SK-N-SH treated with all-trans-retinoic acid at 6 μM for 48 hours (cell line): Measurements from ENCODE around the gene KIRREL3.

Experiments
- ATAC-seq: fragments of 200-7000 bp; cut with Tn5 transposase; 3 replicates; pipeline ENCODE4 v1.9.1; 2020; ENCODE audit warnings: mild to moderate bottlenecking, moderate library complexity
- ARNTL ChIP-seq: fragments of 450-650 bp; formaldehyde crosslinking; IDR thresholded peaks from 2 replicates; pipeline ENCODE4 v1.5.0; 2020; ENCODE audit warnings: low read depth, mild to moderate bottlenecking, moderate library complexity, borderline replicate concordance
- BACH2 ChIP-seq: fragments of 250-450 bp; sonication (Bioruptor Pico); IDR thresholded peaks from 2 replicates; pipeline ENCODE4 v1.9.0; 2021; ENCODE audit warnings: mild to moderate bottlenecking, borderline replicate concordance
- CREB5 ChIP-seq: fragments of 250-450 bp; sonication (Bioruptor Pico); IDR thresholded peaks from 2 replicates; pipeline ENCODE4 v1.5.1; 2020; ENCODE audit warnings: low read depth, mild to moderate bottlenecking, moderate library complexity
- CSDC2 ChIP-seq: fragments of 250-450 bp; sonication (Bioruptor Pico); IDR thresholded peaks from 2 replicates; pipeline ENCODE4 v1.5.0; 2020; ENCODE audit warnings: mild to moderate bottlenecking, moderate library complexity
- ESRRG ChIP-seq: fragments of 250-450 bp; sonication (Bioruptor Pico); IDR thresholded peaks from 2 replicates; pipeline ENCODE4 v1.6.1; 2021; ENCODE audit warnings: mild to moderate bottlenecking
- GLIS3 ChIP-seq: fragments of 250-450 bp; sonication (Bioruptor Pico); IDR thresholded peaks from 2 replicates; pipeline ENCODE4 v1.5.0; 2020; ENCODE audit warnings: mild to moderate bottlenecking, moderate library complexity
- ISL1 ChIP-seq: fragments of 250-450 bp; sonication (Bioruptor Pico); IDR thresholded peaks from 2 replicates; pipeline ENCODE4 v2.1.2; 2022; ENCODE audit warnings: mild to moderate bottlenecking, moderate library complexity
- PATZ1 ChIP-seq: fragments of 250-450 bp; sonication (Bioruptor Pico); IDR thresholded peaks from 2 replicates; pipeline ENCODE4 v1.8.0; 2020; ENCODE audit warnings: mild to moderate bottlenecking, moderate library complexity, borderline replicate concordance
- PPARA ChIP-seq: fragments of 250-450 bp; sonication (Bioruptor Pico); IDR thresholded peaks from 2 replicates; pipeline ENCODE4 v1.5.0; 2020; ENCODE audit warnings: mild to moderate bottlenecking, borderline replicate concordance
- RARB ChIP-seq: fragments of 250-450 bp; sonication (Bioruptor Pico); IDR thresholded peaks from 2 replicates; pipeline ENCODE4 v1.8.0; 2021; ENCODE audit warnings: mild to moderate bottlenecking, moderate library complexity
- SNAI2 ChIP-seq: fragments of 250-450 bp; sonication (Bioruptor Pico); IDR thresholded peaks from 2 replicates; pipeline ENCODE4 v1.5.0; 2020; ENCODE audit warnings: mild to moderate bottlenecking, moderate library complexity
- TCF4 ChIP-seq: fragments of 250-450 bp; sonication (Bioruptor Pico); IDR thresholded peaks from 2 replicates; pipeline ENCODE4 v1.8.0; 2021; ENCODE audit warnings: mild to moderate bottlenecking, moderate library complexity, borderline replicate concordance
- TOX ChIP-seq: fragments of 250-450 bp; sonication (Bioruptor Pico); IDR thresholded peaks from 2 replicates; pipeline ENCODE4 v1.8.0; 2021; ENCODE audit warnings: mild to moderate bottlenecking, moderate library complexity, borderline replicate concordance
- ZC3H10 ChIP-seq: fragments of 250-450 bp; sonication (Bioruptor Pico); IDR thresholded peaks from 2 replicates; pipeline ENCODE4 v1.5.1; 2021; ENCODE audit warnings: mild to moderate bottlenecking, moderate library complexity
- ZFP3 ChIP-seq: fragments of 250-450 bp; sonication (Bioruptor Pico); IDR thresholded peaks from 2 replicates; pipeline ENCODE4 v1.5.0; 2020; ENCODE audit warnings: mild to moderate bottlenecking, moderate library complexity
- ZFP30 ChIP-seq: fragments of 450-650 bp; formaldehyde crosslinking; IDR thresholded peaks from 2 replicates; pipeline ENCODE4 v1.5.0; 2022; ENCODE audit warnings: mild to moderate bottlenecking, moderate library complexity
- ZNF565 ChIP-seq: fragments of 450-650 bp; formaldehyde crosslinking; conservative IDR thresholded peaks from 2 replicates; pipeline ENCODE4 v1.5.0; 2020; ENCODE audit warnings: low read depth, mild to moderate bottlenecking, moderate library complexity
- TF ChIP-seq, protein P1 (sequence below): fragments of 250-450 bp; sonication (Bioruptor Pico); IDR thresholded peaks from 2 replicates; pipeline ENCODE4 v1.8.0; 2021; ENCODE audit warnings: low read depth, mild to moderate bottlenecking, moderate library complexity, borderline replicate concordance
- TF ChIP-seq, protein P2 (sequence below): fragments of 250-450 bp; sonication (Bioruptor Pico); IDR thresholded peaks from 2 replicates; pipeline ENCODE4 v1.5.1; 2021; ENCODE audit warnings: mild to moderate bottlenecking, moderate library complexity
- TF ChIP-seq, protein P3 (sequence below): fragments of 250-450 bp; sonication (Bioruptor Pico); IDR thresholded peaks from 2 replicates; pipeline ENCODE4 v1.5.0; 2020; ENCODE audit warnings: mild to moderate bottlenecking, moderate library complexity

Gene KIRREL3

DNA sequence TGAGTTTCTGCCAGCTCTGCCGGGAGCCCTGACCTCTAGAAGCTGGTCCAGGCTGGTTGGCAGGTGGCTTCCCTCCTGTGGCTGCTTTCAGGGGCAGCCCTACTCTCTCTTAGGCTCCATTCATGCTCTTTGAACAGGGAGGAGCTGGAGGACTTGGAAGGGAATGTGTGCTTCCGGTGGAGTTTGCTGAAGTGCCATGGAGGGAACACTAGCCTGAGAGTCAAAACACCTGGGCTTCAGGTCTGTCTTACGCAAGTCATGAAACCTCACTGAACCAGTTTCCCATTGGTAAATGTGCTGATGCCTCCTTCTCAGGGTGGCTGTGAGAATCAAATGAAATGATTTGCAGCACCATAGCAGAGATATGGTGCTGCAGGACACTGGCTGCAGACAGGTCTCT is 224.5 kb downstream of the KIRREL3 start:
- no peak for ATAC-seq
- no peak for TF ChIP-seq PPARA
- no peak for TF ChIP-seq RARB (CRISPR knock-in tag)
- no peak for TF ChIP-seq ZFP3 (CRISPR knock-in tag)
- TF ChIP-seq TOX (CRISPR knock-in tag), result no peak
- TF ChIP-seq GLIS3 (CRISPR knock-in tag), result no peak
- no peak for TF ChIP-seq ZC3H10

DNA sequence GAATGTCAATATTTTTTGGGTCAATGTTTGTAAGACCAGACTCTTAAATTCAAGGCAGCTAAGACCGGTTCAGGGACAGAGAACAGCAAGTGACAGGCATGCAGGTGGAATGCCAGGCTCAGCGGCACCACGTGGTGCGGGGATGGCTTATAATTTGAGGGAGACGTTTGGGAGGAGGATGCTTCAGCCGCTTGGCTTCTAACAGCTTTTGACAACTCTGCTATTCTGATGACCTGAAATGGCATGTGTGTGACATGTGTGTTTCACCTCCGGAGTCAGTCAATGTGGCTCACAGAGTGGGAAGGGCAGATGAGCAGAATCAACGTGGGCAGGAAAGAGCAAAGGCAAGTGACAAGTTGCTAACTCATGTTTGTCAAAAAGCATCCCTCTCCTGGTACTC is 228.3 kb downstream of the KIRREL3 start:
- TF ChIP-seq, protein P1, sequence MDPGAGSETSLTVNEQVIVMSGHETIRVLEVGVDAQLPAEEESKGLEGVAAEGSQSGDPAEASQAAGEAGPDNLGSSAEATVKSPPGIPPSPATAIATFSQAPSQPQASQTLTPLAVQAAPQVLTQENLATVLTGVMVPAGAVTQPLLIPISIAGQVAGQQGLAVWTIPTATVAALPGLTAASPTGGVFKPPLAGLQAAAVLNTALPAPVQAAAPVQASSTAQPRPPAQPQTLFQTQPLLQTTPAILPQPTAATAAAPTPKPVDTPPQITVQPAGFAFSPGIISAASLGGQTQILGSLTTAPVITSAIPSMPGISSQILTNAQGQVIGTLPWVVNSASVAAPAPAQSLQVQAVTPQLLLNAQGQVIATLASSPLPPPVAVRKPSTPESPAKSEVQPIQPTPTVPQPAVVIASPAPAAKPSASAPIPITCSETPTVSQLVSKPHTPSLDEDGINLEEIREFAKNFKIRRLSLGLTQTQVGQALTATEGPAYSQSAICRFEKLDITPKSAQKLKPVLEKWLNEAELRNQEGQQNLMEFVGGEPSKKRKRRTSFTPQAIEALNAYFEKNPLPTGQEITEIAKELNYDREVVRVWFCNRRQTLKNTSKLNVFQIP (CRISPR knock-in tag), result no peak
- TF ChIP-seq CREB5 (CRISPR knock-in tag), result no peak
- no peak for TF ChIP-seq ESRRG (CRISPR knock-in tag)
- no peak for TF ChIP-seq ZFP30 (CRISPR knock-in tag)
- no peak for TF ChIP-seq PATZ1
- no peak for TF ChIP-seq TCF4 (CRISPR knock-in tag)
- no peak for TF ChIP-seq ZFP3 (CRISPR knock-in tag)
- TF ChIP-seq CSDC2, result no peak
- ATAC-seq, result no peak

GRCh38 chr11:126768702-126769101 is 231.9 kb downstream of the KIRREL3 start:
- ATAC-seq, result no peak
- TF ChIP-seq ZNF565 (CRISPR knock-in tag) (no peak), GLIS3 (CRISPR knock-in tag) (no peak), ISL1 (CRISPR knock-in tag) (no peak), SNAI2 (CRISPR knock-in tag) (no peak), BACH2 (CRISPR knock-in tag) (no peak), ESRRG (CRISPR knock-in tag) (no peak), PATZ1 (no peak), ZFP30 (CRISPR knock-in tag) (no peak), ARNTL (CRISPR knock-in tag) (no peak), ZFP3 (CRISPR knock-in tag) (no peak), CSDC2 (no peak), PPARA (no peak)
- TF ChIP-seq, protein P1 (CRISPR knock-in tag), result no peak
- TF ChIP-seq, protein P2, sequence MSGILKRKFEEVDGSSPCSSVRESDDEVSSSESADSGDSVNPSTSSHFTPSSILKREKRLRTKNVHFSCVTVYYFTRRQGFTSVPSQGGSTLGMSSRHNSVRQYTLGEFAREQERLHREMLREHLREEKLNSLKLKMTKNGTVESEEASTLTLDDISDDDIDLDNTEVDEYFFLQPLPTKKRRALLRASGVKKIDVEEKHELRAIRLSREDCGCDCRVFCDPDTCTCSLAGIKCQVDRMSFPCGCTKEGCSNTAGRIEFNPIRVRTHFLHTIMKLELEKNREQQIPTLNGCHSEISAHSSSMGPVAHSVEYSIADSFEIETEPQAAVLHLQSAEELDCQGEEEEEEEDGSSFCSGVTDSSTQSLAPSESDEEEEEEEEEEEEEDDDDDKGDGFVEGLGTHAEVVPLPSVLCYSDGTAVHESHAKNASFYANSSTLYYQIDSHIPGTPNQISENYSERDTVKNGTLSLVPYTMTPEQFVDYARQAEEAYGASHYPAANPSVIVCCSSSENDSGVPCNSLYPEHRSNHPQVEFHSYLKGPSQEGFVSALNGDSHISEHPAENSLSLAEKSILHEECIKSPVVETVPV, result no peak
- TF ChIP-seq, protein P3, sequence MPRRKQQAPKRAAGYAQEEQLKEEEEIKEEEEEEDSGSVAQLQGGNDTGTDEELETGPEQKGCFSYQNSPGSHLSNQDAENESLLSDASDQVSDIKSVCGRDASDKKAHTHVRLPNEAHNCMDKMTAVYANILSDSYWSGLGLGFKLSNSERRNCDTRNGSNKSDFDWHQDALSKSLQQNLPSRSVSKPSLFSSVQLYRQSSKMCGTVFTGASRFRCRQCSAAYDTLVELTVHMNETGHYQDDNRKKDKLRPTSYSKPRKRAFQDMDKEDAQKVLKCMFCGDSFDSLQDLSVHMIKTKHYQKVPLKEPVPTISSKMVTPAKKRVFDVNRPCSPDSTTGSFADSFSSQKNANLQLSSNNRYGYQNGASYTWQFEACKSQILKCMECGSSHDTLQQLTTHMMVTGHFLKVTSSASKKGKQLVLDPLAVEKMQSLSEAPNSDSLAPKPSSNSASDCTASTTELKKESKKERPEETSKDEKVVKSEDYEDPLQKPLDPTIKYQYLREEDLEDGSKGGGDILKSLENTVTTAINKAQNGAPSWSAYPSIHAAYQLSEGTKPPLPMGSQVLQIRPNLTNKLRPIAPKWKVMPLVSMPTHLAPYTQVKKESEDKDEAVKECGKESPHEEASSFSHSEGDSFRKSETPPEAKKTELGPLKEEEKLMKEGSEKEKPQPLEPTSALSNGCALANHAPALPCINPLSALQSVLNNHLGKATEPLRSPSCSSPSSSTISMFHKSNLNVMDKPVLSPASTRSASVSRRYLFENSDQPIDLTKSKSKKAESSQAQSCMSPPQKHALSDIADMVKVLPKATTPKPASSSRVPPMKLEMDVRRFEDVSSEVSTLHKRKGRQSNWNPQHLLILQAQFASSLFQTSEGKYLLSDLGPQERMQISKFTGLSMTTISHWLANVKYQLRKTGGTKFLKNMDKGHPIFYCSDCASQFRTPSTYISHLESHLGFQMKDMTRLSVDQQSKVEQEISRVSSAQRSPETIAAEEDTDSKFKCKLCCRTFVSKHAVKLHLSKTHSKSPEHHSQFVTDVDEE (CRISPR knock-in tag), result no peak
